Activated T-cell treated with anti-CD3 and anti-CD28 coated beads for 24 hours (primary cell): ENCODE data around the gene MAP2K5.

Experiments used
- DNase-seq: peaks from one replicate; pipeline ENCODE4 v3.0.0-alpha.2; 2020; ENCODE audit warnings: low read depth

Gene MAP2K5

DNA sequence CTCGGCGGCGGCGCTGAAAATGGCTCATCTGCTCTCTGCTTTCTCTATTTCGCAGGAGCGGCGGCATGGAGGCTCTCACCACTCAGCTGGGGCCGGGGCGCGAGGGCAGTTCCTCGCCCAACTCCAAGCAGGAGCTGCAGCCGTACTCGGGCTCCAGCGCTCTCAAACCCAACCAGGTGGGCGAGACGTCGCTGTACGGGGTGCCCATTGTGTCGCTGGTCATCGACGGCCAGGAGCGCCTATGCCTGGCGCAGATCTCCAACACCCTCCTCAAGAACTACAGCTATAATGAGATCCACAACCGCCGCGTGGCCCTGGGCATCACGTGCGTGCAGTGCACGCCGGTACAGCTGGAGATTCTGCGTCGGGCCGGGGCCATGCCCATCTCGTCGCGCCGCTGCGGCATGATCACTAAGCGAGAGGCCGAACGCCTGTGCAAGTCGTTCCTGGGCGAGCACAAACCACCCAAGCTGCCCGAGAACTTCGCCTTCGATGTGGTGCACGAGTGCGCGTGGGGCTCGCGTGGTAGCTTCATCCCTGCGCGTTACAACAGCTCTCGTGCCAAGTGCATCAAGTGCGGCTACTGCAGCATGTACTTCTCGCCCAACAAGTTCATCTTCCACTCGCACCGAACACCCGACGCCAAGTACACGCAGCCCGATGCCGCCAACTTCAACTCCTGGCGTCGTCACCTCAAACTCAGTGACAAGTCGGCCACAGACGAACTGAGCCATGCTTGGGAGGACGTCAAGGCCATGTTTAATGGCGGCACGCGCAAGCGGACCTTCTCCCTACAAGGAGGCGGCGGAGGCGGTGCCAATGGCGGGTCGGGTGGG is 283.6 kb downstream of the MAP2K5 start:
- DNase-seq: no peak

DNA sequence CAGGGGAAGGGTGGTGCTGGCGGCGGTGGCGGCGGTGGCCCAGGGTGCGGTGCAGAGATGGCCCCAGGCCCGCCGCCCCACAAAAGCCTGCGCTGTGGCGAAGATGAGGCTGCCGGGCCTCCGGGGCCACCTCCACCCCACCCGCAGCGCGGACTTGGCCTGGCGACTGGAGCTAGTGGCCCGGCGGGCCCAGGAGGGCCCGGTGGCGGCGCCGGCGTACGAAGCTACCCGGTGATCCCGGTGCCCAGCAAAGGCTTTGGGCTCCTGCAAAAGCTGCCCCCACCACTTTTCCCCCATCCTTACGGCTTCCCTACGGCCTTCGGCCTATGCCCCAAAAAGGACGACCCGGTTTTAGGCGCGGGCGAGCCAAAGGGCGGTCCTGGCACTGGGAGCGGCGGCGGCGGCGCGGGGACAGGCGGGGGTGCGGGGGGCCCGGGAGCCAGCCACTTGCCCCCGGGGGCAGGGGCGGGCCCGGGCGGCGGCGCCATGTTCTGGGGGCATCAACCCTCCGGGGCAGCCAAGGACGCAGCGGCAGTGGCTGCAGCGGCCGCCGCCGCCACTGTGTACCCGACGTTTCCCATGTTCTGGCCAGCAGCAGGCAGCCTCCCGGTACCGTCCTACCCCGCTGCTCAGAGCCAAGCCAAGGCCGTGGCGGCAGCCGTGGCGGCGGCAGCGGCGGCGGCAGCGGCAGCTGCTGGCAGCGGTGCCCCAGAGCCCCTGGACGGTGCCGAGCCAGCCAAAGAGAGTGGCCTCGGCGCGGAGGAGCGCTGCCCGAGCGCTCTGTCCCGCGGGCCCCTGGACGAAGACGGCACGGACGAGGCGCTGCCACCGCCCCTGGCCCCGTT is 284.4 kb downstream of the MAP2K5 start:
- no peak for DNase-seq

DNA sequence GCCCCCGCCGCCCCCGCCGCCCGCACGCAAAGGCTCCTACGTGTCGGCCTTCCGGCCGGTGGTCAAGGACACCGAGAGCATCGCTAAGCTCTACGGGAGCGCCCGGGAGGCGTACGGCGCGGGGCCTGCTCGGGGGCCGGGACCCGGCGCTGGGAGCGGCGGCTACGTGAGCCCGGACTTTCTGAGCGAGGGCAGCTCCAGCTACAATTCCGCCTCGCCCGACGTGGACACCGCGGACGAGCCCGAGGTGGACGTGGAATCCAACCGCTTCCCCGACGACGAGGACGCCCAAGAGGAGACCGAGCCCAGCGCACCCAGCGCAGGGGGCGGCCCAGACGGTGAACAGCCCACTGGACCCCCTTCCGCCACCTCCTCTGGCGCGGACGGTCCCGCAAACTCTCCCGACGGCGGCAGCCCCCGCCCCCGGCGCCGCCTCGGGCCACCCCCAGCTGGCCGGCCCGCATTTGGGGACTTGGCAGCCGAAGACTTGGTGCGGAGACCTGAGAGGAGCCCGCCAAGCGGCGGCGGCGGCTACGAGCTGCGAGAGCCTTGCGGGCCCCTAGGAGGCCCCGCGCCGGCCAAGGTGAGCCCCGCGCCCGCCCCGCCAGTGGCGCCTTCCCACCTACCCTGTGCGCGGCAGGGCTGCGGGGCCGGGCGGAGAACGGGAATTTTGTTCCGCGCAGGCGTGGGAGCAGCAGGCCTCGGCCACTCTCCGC is 285.2 kb downstream of the MAP2K5 start:
- no peak for DNase-seq

DNA sequence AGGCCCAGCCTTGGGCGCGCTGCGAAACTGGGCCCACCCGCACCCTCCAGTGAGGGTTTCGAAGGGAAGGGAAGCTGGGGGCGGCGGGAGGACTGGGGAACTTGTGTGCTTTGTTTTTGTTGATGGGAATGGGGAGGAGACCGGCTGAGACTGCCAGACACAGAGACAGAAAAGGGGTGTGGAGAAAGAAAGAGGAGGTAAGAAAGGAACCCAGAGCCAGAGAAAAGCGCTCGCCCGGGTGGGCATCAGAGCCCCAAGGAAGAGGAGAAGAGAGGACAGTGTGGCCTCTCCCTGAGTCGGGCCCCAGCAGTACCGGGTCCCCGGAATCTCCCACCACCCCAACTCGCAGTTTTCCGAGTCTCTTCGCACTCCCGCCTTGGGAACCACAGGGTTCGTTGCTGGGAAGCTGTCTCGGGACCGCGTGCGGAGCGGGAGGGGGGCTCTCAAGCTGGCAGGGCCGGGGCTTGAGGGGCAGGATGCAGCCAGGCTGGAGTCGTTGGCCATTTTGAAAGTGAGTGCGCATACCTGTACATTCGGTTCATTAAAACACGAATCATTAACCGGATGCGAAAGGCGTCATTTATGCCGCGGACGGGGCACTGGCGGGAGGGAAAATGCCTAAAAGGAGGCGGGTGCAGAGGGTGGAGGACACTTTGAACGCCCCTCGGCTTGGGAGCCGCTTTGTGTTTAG is 285.9 kb downstream of the MAP2K5 start:
- DNase-seq: no peak

DNA sequence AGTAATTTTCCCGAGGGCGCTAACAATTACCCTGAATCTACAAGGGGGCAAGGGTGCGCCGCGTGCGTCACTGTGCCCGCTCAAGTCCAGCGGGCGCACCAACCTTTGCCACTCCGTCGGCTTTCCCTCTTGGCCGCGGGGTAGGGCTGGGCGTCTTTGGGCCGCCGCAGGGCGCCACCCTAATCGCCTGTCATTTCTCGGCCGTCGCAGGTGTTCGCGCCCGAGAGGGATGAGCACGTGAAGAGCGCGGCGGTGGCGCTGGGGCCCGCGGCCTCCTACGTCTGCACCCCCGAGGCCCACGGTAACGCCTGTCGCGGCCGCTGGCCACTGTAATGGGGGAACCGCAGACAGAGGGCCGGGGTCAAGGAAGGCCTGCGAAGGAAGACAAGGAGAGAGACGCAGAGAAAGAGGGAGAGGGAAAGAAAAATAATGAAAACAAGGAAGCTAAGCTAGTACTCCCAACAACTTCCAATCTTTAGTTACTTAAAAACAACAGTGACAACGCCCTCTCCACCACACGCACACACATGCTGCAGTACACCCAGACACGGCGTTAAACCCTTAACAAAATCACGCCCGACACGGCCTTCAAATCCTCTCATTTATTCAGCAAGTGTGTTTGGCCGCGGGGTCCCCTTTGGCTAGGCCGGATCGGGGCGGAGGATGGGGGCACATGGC is 286.6 kb downstream of the MAP2K5 start:
- DNase-seq: no peak

DNA sequence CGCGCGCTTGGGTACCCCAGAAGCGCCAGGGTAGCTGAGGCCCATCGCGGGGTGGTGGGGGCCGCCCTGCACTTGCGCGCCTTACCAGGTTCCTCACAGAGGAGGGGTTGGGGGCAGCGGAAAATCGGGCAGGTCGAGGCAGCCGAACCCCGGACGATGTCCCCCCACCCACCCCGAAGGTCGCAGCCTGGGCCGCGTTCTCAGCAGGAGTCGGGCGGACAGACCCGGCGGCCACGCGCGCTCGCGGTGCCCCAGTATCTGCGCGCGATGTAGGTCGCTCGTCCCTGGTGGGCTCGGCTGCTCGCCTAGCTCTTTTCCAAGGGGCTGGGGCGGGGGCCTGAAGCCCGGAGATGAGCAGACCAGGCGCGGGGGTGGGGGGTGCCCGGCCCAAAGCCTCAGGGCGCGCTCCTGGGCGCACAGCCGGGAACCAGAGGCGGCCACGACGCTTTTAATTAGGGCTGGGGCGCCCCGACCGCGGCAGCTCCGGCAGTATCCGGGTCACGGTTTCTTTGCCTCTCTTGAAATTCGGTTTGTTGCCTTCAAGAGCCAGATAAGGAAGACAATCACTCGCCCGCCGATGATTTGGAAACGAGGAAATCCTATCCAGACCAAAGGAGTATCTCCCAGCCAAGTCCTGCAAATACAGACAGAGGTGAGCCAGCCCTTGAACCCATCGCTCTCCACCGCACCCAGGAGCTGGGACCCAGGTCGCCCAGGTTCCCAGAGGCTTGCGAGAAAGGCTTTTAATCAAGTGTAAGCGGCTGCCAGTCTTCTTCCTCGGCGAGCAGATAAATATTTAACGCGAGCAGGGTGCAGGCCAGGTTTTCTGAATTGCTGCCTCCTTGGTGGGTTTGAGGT is 287.4 kb downstream of the MAP2K5 start:
- no peak for DNase-seq

DNA sequence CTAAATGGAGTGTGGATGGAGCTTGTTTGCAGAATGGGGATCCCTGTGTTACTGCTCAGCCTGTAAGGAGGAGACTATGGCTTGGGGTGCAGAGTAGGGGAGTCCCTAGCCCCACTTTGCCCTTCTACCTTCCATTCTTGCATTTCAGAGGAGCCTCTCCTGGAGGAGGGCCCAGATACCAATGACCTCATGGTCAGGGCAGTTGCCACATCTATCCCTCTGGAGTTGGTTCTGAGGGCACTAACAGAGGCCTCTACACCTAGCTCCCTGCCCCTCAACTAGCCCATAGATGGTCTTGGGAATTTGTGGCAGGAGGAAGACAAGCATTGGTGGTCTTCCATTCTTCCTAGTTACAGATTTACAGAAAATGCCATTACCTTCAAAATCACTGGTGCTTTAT is 288.9 kb downstream of the MAP2K5 start:
- no peak for DNase-seq

DNA sequence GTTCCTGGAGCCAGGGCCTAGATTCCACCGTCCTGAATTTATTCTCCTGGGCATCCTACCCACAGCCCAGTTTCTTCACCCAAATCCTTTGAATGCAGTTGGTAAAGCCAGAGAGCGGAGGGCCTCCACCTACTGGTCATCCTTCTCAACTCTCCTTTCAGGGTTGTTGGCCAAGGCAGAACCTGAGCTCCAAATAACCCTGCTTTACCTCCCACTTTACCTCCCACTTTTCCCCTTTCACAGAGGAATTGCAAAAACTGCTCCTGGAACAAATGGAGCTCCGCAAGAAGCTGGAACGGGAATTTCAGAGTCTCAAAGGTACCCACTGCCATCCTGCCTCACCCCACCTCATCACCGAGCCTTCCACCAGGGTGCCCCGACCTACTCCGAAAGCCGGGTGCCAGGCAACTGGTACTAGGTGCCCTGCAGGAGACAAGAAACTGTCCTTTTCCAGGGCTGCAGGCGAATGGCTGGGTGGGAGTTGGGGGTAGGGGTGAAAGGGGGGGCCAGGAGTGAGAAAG is 289.6 kb downstream of the MAP2K5 start:
- no peak for DNase-seq

DNA sequence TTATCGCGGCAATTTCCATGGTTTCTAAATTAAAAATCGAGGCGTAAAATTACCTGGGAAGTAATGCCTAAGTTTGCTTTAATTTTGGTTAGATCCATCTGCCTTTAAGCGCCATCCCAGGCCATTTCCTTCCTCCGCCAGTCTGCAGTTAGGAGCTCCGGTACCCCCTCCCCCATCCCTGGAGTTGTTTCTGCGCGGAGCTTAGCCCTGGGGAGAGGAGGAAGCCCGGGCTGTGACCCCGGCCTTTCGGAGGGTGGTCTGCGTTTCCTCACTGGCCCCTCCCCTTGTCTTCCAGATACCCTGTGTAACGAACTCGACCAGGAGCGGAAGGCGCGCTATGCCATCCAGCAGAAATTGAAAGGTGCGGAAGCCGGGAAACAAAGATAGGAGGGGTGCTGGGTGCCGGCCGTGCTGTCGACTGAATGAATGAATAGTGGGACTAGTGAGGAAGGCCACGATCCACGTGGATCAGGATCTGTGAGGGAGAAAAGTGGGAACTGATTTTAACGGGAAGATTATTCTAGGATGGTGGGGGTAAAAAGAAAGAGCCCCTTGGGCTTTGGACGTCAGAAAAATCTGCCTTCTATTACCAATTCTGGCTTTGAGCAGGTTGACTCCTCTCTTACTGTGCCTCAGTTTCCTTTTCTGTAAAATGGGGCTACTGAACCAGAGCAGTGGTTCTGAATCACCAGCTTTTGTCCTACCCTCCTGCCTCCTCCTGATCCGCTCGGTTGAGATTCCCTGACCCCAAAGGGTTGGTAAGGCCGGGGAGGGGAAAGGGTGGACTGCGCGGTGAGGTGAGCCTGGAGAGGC is 290.6 kb downstream of the MAP2K5 start:
- DNase-seq: no peak

DNA sequence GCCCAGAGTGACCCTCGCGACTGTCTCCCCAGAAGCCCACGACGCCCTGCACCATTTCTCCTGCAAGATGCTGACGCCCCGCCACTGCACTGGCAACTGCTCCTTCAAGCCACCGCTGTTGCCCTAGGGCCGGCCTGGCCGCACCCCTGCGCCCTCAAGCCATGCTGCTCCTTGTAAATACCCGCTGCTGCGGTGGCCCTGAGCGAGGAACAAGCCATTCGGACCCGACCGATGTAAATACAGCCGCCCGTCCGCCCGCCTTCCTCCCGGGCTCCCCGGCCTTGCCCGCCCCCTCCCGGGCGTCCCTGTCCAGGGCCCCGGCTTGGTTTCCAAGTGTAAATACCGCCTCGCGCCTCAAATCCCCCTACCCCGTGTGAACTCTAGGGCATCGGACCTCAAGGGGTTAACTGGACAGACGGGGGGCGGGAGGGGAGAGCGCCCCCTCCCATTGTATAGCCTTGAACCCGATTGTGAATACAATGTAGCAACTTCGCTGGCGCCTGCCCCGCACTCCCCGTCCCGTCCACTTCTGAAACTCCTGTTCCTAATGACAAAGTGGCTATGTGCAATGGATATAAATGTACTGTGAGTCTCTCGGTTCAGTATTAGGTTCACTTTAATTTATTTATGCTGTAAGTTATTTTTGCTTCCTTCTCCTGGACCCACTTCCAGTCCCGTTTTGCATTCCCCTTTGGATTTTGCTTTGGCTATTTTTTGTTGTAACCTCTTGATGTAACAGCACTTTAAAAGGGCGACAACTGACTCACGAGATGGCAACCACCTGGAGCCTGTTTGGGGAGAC is 291.4 kb downstream of the MAP2K5 start:
- DNase-seq: no peak

DNA sequence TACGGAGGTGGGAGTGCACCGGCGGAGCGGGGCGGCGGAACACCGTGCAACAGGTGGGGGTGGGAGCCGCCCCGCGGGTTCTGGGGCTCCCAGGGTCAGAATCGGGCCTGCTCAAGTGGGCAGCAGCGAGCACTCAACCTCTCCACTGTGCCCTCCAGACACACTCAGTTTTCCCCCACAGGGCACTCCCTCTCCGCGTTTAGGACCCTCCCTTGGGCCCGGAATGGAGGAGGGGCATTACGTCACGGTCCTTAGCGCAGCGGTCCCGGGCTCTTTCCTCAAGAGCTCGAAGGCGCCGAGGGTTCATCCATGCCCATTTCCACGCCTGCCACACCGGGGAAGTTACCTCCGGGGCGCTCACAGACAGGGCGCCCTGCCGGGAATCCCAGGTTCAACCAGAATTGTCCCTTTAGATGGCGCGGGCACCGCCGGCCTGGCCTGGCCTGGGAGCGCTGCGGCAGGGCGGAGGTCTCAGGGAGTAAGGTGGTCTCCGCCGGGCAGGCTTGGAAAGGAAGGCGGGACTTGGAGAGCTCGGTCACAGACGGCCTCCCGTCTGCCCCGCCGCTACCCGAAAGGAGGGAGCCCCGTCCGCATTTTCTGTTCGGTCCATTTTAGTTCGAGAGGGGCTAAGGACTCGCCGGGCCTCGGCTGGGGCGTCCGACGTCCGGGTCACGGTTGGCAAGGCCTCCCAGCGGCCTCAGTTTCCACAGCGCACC is 292.2 kb downstream of the MAP2K5 start:
- no peak for DNase-seq

DNA sequence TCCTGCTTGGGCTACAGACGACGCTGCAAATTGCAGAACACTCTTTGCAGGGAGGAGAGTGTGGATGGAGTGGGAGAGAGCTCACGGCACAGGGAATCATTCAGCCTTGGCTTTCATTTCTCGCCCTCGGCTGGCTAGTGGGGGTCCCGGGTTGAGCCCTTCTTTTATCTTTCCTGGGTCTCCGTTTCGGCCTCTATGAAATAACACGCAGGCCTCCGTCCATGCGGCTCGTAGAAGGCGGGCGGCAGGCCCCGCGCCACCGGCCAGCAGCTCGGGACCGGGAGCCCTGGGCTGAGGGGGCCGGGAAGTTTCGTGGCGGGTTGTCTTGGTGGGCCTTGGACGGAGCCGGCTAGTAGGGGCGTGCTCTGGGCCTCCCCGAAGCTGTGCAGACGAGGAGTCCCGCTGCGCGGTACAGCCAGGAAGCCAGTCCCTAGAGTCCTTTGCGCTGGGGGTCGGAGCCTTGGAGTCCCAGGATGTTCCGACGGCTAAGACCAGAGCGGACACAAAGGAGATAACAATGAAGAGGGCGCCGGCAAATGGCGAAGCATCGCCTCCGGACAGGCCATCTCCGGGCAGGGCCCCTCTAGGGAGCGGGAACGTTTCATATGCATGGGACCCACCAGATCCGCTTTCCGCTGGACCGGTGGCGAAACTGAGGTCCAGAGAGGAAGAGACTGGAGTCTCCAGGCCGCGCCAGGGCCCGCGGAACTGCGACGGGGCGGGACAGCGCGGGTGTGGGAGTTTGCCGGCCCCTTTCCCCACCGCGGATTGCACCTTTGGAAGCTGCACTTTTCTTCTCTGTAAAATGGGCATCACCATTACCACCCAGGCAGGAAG is 293.0 kb downstream of the MAP2K5 start:
- DNase-seq: no peak

DNA sequence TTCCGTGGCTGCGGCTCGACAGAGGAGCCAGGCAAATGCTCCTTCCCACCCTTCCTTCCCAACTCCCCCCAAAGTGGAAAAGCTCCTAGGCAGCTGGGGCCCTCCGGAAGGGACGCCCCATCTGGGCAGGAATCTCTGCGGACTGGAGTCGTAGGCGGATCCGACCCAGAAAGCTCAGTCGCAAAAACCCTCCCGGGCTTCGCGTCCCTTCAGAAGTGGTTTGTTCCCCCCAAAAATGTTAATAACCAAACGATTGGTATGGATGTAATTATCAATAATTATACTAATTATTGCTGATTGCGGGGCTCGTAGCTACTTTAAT is 293.6 kb downstream of the MAP2K5 start:
- no peak for DNase-seq

DNA sequence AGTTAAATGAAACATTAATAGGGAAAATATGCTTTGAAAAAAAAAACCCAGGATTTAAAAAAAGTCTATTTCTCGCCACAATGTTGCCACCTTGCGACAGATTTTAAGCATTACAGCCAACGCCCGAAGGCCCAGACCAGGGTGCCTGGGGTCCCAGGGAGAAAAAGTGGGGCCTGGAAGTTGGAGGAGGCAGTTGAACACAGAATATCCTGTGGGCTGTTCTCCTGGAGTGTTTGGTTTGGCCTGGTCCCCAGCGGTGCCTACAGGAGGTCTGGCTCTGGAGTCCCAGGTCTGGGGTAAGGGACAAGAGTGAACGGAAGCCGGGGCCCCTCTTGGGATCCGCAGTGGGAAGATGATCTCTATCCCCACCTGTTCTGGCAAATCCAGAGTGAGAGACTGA is 294.0 kb downstream of the MAP2K5 start:
- peak; percentile 43 for DNase-seq

DNA sequence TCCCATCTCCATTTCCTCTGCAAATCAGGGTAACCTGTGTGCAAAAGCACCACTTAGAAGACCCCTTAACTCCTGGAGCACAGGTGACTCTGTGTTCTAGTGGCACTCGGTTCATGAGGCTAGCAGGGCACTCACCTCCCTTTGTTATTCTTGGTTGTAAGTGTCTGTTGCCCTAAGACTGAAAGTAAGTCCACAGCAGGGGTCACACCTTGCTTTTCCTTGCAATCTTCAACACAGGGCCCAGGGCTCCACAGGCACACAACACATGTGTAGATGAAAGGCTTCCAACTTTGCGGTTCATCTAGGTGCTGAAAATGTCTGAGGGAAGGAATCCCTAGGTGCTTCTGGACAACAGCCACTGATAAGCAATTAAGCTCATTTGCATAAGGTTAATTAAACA is 294.5 kb downstream of the MAP2K5 start:
- no peak for DNase-seq

DNA sequence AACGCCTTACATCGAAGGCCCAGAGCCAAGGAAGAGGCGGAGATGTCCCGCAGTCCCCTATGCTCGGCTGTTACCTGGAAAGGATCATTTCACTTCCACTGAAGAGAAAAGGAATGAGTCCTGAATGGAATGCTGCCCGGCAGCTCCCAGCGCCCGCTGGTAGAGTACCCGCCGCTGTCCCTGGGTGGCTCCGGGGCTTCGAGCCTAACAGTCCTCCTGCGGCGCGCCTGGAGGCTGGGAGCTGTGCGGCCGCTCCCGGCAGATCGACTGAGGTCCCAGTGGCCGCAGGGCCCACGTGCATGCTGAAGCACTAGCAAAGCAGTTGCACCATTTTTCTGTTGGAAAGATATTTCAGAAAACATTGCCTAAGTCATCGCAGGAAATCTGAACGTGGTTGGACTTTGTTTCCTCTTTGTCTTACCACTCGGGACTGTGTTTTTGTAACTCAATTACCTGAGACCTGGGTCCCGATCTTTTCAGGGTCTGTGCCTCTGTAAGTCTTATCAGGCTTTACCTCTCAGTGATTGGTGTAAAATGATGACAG is 296.4 kb downstream of the MAP2K5 start:
- no peak for DNase-seq

DNA sequence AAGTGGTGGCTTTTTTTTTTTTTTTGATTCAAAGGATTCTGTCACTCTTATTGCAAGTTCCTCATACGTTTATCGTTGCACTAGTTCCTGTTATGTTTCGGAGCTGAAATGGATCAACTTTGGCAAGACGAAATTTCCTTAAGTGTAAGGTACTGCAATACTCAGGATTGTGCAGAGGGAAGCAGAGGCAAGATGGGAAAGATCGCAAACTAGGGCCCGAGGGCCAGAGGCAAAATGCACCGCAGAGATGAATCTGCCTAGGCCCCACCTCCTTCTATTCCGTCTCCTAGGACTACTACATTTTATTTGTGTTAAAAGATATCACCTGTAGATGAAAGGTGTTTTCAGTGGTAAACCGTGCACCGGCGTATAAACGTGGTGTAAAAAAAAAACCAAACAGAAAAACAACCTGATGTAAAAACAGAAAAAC is 297.0 kb downstream of the MAP2K5 start:
- no peak for DNase-seq
